COLO668 (cell line): ENCODE results near the gene ETS1.
A peak's percentile ranks its signal among the peaks of the same experiment; 100 is the strongest.

Experiments used
- DNase-seq: peaks from one replicate; lab custom pipeline; 2025; ENCODE audit not compliant: unreplicated experiment; lab: John Stamatoyannopoulos, UW

ETS1 gene

GRCh38 chr11:128504486-128504885 lies 82.9 kb downstream of the ETS1 start:
- no peak for DNase-seq

GRCh38 chr11:128503245-128503991 lies 83.9 kb downstream of the ETS1 start:
- no peak for DNase-seq

GRCh38 chr11:128502726-128503125 lies 84.6 kb downstream of the ETS1 start:
- no peak for DNase-seq

GRCh38 chr11:128501632-128502549 lies 85.5 kb downstream of the ETS1 start:
- DNase-seq: no peak

GRCh38 chr11:128501008-128501407 lies 86.3 kb downstream of the ETS1 start:
- DNase-seq: no peak

- no peak for DNase-seq
These were observed 86.9 kb downstream of the ETS1 start for GRCh38 chr11:128500493-128500892.

- DNase-seq: no peak
These were observed 87.6 kb downstream of the ETS1 start for GRCh38 chr11:128499613-128500253.

GRCh38 chr11:128498721-128499245 lies 88.6 kb downstream of the ETS1 start:
- DNase-seq: no peak

GRCh38 chr11:128497776-128498095 lies 89.6 kb downstream of the ETS1 start:
- no peak for DNase-seq

- peak; percentile 51 for DNase-seq
These were observed 90.1 kb downstream of the ETS1 start for GRCh38 chr11:128497061-128497775.

GRCh38 chr11:128496692-128497060 lies 90.7 kb downstream of the ETS1 start:
- no peak for DNase-seq

- DNase-seq: no peak
These were observed 91.1 kb downstream of the ETS1 start for GRCh38 chr11:128496249-128496648.

GRCh38 chr11:128494418-128495332 lies 92.7 kb downstream of the ETS1 start:
- DNase-seq: no peak

- no peak for DNase-seq
These were observed 93.8 kb downstream of the ETS1 start for GRCh38 chr11:128493570-128493965.

- no peak for DNase-seq
These were observed 94.3 kb downstream of the ETS1 start for GRCh38 chr11:128492903-128493569.

- DNase-seq: no peak
These were observed 94.9 kb downstream of the ETS1 start for GRCh38 chr11:128492461-128492860.

GRCh38 chr11:128491195-128491936 lies 96.0 kb downstream of the ETS1 start:
- DNase-seq: no peak

GRCh38 chr11:128490092-128490491 lies 97.3 kb downstream of the ETS1 start:
- no peak for DNase-seq

GRCh38 chr11:128488471-128488870 lies 98.9 kb downstream of the ETS1 start:
- no peak for DNase-seq
